ENCODE results near the gene RPA4.
"Not testable (repeated sequence)": the region's sequence is repeated elsewhere in the genome, so short reads cannot be mapped to it uniquely, and the experiment has no call there.

The RPA4 gene

DNA sequence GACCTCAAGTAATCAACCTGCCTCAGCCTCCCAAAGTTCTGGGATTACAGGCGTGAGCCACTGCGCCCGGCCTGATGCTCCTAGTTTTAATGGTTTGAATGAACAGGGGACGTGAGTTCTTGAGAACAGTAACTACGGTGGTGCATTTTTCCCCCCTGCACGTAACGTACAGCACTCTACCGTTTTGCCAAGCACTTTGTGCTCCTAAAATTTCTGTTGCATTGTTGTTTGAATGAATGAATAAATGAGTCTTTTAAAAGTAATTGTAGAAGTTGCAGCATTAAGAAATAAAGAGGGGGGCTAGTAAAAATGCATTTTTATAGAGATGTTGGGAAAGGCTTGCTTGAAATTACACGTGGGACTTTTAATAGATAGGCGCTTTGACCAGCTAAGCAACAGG lies at the start of gene RPA4:
RPA4 (plus strand) TSS at position 301 of the 400 bp plus-strand sequence. CDS start 403 bp downstream, outside the sequence.
- no peak for DNase-seq

DNA sequence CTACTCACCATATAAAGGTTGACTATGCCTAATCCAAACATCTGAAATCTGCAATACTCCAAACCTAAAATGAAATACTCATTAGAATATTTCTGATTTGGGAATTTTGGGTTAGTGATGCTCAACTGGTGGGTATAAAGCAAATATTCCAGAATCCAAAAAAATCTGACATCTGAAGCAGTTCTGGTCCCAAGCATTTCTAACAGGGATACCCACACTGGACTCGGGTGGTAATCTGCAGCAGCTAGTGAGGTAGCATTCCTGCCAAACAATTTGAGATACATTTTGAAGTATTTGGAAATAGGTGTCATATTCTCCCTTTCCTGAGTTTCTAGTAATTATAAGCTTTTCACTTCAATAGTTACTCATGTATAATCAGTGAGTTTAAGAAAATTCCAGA lies 49.6 kb upstream of the RPA4 start:
- no peak for DNase-seq

GRCh38 chrX:96835660-96836289 lies 47.9 kb upstream of the RPA4 start:
- DNase-seq = no peak

DNA sequence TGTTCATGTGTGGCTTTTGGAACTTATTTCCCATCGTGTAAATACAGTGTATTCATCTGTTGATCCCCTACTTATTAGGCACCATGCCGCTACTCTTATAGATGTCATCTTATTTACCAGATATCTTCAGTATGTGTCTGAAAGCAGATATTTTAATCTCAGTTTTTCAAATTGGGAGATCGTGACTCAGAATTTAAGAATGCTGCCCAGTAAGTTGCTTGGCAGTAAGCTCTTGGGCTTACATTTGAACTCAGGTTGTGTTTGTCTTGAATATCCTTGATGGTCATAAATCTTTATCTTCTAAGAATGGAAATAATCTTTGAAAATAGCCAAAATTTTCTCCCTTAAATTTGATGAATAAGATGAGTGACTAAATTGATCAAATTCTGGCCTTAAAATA lies 45.9 kb upstream of the RPA4 start:
- DNase-seq = no peak

DNA sequence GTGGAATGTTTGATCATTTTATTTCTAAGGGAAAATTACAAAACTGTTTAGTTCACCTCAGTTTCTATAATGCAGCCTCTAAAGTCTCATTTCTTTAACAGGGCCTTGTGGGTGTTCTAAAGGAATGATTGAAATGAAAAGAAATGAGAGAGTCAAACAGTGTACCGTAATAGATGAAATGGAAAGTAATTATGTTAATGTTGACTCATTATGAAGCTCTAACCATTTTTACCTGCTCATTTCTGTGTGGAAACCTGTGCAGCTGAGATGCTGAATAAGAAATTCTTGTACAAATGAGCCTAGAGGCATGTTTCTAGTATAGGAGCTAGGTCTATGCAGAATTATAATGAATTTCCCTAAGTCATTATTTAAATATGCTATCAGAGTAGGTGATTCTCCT lies 45.2 kb upstream of the RPA4 start:
- DNase-seq = no peak

DNA sequence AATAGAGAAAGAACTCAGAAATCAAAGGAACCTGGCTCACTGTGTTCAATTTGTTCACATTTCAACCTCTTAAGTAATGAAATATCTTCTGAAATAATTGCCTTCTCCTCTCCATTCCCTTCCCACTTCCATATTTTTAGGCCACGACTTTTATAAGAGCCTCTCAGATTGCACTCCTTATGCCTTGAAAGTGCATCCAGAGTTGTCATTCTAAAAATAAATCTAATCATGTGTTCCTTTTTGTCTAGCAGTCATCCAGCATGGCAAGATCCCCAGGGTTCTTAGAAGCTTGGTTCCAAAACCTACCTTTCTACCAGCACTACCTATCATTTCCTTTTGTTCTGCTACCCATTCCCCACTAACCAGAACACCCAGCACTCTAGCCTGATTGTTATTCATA lies 42.4 kb upstream of the RPA4 start:
- no peak for DNase-seq

- DNase-seq = not testable (repeated sequence)
Observed at GRCh38 chrX:96841866-96842265, 41.8 kb upstream of the RPA4 start.

DNA sequence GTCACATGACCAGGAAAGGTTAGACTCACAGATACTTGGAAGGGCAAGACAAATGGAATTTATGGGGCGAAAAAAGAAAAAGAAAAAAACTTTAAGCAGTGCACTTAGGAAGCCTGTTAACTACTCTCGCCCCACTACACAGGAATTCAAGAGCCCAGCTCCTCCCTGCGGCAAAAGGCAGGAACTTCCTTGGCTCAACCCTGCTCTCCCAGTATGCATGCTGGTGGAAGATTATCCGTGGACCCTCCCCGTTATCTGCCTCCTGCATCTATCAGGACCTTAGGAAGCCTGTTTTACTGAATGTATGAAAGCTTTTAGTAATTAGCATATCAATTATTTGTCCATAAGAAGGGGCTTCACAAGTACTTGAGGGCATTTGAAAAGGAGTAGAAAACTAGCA lies 40.1 kb upstream of the RPA4 start:
- DNase-seq = no peak

DNA sequence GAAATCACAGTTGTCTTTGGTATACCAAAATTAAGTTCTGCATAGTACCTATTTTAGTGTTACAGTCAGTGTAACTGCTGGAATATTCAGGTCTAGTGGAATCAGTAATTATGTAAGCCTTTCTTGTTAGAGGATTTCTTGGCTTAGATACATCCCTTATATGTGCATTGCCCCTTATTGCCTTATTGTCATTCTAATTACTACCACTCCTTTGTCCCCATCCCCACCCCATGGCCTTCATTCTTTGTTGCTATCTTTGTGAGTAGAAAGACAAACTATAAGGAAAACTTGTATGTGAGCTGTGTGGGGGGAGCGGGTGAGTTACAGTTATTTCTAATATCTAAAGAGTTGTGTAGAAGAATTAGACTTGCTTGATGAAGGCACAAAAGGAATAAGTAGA lies 36.9 kb upstream of the RPA4 start:
- no peak for DNase-seq

GRCh38 chrX:96859422-96859821 lies 24.3 kb upstream of the RPA4 start:
- DNase-seq = not testable (repeated sequence)

DNA sequence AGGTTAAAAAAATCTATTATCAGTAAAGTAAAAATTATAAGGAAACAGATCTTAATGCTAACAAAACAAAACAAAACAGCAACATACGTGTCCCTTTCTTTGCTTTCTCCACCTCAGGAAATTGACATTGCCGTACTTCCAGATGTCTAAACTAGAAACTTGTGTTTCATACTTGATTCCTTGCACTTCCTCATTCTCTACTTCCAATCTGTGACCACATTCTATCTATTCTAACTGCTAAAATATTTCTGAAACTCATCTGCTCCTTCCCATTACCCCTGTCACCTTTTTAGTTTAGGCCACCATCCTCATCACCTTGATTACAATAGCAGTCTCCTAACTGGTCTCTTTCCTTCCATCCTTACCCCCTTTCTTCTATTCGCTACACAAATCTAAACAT lies 22.5 kb upstream of the RPA4 start:
- DNase-seq = no peak

- DNase-seq = no peak
Observed at GRCh38 chrX:96861661-96862060, 22.0 kb upstream of the RPA4 start.

DNA sequence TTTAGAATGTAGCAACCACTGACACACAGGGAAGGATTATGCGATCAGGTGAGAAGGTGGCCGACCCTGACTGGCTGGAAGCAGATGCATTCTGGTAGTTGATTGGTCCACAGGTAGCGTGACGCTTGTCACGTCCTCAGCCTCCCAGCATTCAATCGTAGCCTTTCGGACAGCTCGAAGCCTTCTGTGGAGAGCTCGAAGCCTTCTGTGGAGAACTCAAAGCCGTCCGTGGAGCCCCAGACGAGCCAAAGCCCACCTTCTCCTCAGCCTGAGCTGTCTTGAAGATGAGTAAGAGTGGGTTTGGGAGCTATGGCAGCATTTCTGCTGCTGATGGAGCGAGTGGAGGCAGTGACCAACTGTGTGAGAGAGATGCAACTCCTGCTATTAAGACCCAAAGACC lies 319 bp downstream of the RPA4 start:
- DNase-seq = no peak

GRCh38 chrX:96889726-96890125 lies 6.0 kb downstream of the RPA4 start:
- no peak for DNase-seq

- no peak for DNase-seq
Observed at GRCh38 chrX:96906741-96907140, 23.0 kb downstream of the RPA4 start.

GRCh38 chrX:96907516-96908272 lies 24.0 kb downstream of the RPA4 start:
- DNase-seq = no peak

DNA sequence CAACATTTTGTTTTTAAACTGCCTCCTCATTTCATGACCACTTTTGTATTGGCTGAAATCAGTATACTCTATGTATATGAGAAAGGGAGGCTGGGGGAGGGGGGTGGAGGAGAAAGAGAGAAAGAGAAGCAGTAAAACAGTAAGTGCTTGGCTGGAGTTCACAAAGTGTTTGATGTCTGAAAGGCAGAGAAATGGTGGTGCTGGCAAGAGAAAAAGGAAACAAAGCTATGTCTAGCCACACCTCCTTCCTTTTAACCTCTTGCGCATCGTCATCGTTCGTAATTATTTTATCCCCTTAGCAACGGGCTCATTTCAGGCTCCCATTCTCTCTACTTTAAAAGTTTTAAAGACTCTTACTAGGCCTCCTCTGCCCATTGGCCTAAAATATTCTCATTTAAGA lies 25.6 kb downstream of the RPA4 start:
- no peak for DNase-seq

- DNase-seq = no peak
Observed at GRCh38 chrX:96918864-96919263, 35.2 kb downstream of the RPA4 start.

DNA sequence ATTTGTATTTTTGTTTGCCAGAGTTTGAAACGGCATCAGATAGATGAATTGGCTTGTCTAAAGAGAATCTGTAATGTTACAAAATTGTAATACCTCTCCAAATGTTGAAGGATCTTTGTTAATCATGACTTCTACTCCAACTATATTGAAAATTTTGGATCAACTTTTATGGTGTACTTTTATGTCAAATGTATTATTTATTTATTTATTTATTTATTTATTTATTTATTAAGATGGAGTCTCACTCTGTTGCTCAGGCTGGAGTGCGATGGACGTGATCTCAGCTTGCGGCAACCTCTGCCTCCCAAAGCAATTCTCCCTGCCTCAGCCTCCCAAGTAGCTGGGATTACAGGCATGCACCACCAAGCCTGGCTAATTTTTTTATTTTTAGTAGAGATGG lies 36.0 kb downstream of the RPA4 start:
- DNase-seq = no peak

GRCh38 chrX:96924581-96924980 lies 40.9 kb downstream of the RPA4 start:
- DNase-seq = no peak

- DNase-seq = no peak
Observed at GRCh38 chrX:96929036-96929435, 45.3 kb downstream of the RPA4 start.
